IPS DF 4.7 (cell line): ENCODE measurements around the gene TEX22.
A peak's percentile ranks its signal among the peaks of the same experiment; 100 is the strongest.
"Not testable (repeated sequence)": the region's sequence is repeated elsewhere in the genome, so short reads cannot be mapped to it uniquely, and the experiment has no call there.

Source experiments
- DNase-seq: peaks from one replicate; pipeline ENCODE4 v3.0.0-alpha.2; 2013; ENCODE audit warnings: low spot score; ENCODE audit errors: extremely low read depth

Gene TEX22, protein sequence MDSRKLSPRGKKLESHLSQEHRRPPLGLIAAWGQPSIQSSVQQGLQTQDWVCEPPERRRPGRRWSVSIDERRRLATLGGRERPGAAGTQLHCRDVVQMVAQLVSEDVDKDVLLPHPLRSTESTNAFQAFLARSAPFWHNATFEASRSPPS

DNA sequence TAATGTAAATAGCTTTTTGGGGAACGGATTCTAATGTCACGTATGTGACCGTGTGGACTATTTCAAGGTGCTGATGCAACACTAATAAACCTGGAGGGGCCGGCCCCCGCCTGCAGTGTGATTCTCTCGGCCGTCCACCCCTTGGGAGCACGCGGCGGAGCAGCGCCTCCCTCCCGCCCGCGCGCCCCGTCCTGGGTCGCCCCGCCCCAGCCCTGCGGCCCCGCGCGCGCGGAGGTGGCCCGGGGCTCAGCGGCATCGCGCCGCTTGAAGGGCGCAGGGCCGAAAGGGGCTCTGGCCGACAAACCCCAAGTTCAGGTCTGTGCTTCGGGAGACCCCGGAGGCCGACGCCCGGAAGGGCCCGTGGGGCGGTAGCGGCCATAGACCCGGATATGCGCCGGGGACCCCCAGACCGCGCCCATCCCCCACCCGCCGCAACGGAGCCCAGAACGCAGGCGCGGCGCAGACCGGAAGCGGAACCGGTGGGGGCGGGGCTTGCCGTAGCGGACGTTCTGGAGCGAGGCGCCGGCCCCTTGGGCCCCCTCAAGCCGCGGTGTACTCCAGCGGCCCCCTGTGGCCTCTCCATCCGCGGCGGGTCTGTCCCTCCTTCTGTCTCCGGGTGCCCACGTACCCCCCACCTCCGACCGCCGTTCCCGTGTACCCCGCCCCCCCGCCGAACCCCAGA, at the start of gene TEX22:
Gene TEX22, plus strand, starts transcription at position 495 of the 682 bp plus-strand sequence. CDS start 803 bp downstream, outside the sequence.
- DNase-seq = no peak

DNA sequence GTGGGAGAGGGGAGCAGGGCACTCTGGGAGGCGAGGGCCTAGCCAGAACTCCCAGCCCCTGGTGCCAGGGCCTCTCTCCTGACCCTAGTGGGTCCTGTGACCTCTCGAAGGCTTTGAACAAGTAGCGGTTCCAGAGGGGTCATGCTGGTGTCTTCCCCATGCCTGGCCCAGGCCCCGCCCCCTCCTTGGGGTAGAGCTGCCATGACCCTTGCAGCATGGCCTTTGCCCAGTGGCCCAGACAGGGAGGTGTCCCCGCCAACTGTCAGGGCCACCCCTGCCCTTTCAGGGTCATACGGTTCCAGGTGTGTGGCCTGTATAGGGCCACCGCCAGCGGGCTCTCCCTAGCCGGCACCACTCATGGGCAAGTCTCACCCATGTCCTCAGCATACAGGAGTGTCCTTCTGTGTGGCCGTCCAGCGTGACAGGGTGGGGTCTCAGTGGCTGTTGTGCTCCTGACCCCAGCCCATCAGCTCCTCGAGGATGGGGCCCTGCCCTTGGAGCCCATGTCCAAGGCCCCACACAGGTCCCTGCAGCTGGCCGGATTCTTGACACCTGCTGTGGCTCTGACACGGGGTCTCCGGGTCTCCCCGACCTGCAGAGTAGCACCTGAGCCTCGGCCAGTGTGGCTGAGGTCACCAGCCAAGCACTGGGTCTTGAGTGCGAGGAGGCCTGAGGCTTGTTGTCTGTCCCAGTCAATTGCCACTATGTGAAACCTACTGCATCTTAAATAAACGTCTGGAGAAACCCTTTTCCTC, 49.2 kb upstream of the TEX22 start:
- DNase-seq = no peak

DNA sequence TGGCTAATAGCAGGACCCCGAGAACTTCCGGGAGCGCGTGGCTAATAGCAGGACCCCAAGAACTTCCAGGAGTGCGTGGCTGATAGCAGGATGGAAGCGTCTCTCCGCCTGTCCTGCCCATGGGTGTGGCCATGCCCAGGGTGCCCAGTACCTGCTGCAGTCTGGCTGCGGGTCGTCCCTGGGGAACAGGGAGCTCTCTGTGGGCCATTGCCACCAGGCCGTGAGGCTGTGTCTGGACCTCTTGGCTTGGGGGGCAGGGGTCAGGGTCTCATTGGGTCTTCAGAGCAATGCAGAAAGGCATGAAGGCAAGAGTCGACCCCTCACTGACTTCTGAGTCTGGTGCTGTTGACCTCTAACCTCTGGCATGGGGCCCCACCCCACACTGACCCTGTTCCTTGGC, 48.3 kb upstream of the TEX22 start:
- no peak for DNase-seq

DNA sequence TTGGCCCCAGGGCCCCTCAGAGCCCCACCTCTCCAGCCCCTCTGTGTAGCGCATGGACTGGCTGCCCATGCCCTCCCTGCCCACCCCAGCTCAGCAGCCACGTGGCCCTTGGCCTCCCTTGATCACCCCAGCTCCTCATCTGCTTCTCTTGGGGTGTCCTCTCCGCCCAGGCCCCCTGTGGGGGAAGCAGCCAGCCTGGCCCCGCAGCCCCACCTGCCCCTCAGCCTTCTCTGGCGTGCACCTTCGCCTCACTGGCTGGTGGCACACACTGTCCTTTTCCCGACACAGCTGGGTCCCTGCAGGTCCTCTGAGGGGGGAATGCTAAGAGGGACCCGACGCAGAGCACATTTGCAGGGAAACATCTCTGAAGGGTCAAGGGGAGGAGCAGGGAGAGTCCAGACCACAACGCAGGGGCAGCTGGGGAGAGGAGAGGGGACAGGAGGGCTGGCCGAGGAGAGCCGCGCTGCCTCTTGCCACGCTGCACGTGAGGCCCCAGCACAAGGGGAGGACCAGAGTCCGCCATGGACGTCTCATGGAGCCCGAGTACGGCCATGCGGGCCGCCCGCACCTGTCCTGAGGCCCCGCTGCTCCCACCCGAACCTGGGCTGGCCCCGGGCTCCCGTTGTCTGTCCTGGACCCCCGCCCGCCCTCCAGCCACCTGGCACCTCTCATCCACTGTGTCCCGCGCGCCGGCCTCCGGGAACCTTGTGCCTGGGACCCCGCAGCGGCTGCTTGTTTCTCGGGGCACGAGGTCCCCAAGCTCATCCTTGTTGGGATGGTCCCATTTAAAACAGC, 47.7 kb upstream of the TEX22 start:
- no peak for DNase-seq

DNA sequence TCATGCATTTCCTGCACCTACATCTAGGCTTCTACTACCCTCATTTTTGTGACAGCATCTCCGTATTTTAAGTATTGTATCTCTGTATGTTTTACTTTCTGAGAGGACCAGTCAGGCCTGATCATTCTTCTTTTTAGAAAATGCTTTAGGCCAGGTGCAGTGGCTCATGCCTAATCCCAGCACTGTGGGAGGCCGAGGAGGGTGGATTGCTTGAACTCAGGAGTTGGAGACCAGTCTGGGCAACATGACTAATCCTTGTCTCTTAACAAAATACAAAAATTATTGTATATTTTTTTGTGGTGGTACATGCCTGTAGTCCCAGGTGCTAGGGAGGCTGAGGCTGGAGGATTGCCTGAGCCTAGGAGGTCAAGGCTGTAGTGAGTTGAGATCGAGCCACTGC, 46.9 kb upstream of the TEX22 start:
- DNase-seq = no peak

DNA sequence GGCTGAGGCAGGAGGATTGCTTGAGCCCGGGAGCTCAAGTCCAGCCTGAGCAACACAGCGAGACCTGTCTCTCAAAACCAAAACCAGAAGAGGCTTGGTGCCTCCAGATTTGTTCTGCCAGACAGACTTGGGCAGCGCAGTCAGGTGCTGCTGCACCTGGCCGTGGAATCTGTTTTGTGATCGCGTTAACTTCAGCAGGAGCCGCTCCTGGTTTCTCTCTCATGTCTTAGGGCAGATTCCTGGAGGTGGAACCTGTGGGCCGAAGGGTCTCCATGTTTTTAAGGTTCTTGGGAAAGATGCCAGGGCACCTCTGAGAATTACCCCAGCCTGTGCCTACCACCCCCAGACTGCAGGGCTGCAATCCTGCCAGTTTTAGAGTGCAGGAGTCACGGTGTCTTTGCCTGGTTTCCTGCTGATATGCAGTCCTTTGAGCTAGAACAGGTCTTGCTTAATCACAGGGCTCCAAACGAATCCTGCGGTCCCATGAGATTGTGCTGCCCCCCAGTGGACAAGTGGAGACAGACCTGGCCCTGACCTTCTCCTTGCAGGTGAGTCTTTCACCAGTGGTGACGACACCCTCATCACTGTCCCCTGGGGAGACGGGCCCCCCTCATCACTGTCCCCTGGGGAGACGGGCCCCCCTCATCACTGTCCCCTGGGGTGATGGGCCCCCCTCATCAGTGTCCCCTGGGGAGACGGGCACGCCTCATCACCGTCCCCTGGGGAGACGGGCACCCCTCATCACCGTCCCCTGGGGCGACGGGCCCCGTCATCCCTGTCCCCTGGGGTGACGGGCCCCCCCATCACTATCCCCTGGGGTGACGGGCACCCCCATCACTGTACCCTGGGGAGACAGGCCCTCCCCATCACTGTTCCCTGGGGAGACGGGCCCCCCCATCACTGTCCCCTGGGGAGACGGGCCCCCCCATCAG, 46.2 kb upstream of the TEX22 start:
- DNase-seq = peak; percentile 68

DNA sequence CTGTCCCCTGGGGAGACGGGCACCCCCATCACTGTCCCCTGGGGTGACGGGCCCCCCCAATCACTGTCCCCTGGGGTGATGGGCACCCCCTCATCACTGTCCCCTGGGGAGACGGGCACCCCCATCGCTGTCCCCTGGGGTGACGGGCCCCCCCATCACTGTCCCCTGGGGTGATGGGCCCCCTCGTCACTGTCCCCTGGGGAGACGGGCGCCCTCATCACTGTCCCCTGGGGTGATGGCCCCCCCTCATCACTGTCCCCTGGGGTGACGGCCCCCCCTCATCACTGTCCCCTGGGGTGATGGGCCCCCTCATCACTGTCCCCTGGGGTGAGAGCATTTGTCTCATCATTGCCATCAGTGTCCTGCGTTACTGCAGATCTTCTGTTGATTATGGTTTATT, 45.2 kb upstream of the TEX22 start:
- DNase-seq = no peak

DNA sequence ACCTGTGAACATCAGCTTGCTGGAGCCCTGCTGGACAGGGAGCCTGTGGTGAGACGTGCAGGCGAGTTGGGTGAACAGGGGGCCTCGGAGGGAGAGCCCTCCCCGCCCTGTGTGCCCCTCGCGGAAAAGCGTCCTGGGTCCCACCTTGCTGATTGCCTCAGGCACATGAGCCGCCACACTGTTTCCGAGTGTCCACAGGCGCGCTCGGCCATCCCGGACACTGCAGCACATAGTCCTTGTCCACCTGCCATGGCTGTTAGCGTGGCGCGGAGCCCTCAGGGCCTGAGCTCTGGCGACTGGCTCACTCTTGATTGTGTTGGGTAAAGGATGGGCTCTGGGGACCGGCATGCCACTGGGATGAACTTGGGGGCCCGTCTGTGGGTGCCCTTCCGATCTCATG, 43.8 kb upstream of the TEX22 start:
- no peak for DNase-seq

DNA sequence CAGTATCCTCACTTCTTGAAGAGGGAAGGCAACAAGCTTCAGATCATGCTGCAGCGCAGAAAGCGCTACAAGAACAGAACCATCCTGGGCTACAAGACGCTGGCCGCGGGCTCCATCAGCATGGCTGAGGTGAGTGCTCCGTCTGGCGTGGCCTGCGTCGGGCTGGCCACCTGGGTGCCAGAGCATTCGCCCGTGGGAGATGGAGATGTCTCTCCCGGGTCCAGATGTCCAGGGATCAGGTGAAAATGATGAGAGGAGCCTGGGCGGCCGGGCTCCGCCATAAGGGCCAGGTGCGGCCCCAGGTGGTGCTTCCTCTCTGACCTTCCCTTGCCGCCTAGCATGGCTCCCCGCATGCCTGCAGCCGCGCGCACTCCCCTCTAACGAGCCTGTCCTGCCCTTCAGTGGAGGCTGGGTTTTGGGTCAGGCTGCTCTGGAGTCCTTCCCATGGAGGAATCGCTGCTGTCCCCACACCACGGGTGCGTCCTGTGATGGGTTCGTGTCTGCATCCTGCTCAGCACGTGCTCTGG, 43.2 kb upstream of the TEX22 start:
- no peak for DNase-seq

DNA sequence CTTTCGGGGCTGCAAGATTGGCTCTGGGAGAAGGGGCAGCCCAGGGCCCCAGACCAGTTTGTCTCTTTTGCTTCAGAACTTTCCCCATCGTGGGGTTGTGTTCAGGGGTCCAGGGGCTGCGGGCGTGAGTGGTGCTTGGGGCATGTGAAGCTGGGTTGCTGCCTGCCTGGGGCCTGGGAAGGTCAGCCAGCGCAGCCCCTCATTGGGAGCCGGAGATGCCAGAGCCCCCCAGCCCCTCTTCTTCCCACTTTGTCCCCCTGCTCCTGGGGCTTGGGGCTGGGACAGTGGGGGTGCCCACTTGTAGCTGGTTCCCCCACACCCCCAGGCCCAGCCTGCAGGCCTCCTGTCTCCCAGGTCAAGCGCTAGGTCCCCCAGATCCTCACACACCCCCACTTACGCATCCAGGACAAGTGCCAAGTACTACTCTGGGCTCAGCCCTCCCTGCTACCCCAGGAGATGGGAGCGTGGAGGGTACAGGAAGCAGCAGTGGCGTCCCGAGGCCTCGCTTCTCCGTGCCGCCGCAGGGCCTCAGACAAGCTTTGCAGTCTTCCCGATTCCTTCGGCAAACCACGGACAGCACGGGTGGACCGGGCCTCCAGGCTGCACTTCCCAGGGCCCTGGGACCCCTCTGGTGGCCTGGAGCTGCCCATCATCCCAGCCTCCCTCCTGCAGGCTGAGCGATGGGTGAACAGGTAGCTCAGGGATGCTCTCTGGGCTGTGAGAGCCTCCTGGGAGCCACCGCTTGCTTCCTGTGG, 42.3 kb upstream of the TEX22 start:
- no peak for DNase-seq

DNA sequence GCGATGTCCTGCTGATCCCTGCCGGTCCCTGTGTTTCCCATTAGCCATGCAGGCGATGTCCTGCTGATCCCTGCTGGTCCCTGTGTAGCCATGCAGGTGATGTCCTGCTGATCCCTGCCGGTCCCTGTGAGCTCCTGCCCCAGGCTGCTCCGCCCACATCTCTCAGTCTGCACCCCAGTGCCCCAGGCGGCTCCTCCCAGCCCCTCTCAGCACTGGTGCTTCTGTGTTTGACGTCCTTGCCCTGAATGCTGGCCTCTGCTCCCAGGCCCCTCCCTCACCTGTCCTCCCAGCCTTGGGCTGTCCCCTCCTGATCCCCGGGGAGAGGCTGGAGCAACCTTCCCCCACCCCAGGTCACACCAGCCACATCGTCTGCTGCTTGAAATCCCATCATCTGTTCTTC, 41.4 kb upstream of the TEX22 start:
- DNase-seq = no peak

DNA sequence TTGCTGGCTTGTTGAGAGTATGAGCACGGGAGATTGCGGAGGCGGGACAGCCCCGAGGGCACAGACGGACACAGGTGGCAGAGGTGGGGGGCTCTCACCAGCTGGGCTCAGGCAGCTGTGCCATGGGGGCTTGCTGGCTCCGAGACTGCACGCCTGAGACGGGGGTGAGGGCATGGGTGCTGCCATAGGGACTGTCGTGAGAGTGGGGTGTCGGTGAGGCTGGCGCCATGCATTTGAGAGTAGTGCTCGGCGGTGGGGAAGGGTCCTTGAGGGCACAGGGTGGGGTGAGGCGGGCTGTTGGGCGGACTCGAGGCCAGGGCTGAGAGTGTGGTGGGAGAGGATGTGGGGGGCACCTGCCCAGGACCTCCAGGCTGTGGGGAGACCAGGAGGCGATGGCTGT, 40.7 kb upstream of the TEX22 start:
- DNase-seq = no peak

DNA sequence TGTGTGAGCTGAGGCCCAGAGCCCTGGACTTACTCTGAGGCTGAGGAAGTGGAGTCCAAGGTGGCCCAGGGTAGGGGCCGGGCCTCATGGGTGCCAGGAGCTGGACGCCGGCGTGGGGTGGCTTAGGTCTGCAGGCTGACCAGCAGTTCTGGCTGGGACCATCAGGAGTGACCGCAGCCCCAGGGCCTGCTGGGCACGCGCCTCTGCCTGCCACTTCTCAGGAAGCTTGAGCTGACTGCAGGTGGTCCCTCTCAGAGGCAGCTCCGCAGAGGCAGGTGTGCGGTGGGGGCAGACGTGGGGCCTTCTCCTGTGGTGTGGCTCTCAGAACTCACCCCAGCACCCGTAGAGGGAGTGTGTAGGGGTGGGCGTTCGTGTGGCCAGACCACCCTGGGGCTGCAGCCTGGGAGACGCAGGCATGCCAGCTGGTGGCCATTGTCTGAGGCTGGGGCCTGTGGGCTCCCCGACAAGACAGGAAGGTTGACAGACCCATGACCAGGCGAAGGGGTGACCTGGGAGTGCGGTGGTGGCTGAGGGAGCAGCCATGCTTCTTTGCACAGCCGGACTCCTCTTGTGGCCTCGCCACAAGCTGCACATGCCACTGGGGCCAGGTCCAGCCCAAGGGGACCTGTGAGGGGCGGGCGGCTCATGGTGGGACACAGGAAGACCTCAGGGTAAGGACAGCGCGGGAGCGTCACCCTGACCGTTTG, 40.0 kb upstream of the TEX22 start:
- no peak for DNase-seq

DNA sequence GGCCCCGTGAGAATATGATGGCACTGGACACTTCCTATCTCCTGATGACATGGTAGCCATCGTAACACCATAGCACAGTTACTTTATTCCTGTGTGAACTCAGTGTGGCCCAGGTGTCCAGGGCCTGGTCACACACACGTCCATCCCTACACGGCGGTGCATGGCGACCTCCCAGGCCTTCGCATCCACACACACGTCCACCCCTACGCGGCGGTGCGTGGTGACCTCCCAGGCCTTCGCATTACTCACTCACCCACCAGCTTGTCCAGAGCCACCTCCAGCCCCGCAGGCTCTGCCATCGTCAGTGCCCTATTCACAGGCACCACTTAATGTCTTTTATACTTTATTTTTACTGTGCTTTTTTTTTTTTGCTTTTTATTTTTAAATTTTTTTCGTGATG, 39.4 kb upstream of the TEX22 start:
- DNase-seq = no peak

DNA sequence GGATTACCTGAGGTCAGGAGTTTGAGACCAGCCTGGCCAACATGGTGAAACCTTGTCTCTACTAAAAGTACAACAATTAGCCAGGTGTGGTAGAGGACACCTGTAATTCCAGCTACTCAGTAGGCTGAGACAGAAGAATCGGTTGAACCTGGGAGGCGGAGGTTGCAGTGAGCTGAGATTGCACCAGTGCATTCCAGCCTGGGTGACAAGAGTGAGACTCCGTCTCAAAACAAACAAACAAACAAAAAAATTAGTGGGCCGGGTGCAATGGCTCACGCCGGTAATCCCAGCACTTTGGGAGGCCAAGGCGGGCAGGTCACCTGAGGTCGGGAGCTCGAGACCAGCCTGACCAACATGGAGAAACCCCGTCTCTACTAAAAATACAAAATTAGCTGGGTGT, 36.9 kb upstream of the TEX22 start:
- DNase-seq = not testable (repeated sequence)

DNA sequence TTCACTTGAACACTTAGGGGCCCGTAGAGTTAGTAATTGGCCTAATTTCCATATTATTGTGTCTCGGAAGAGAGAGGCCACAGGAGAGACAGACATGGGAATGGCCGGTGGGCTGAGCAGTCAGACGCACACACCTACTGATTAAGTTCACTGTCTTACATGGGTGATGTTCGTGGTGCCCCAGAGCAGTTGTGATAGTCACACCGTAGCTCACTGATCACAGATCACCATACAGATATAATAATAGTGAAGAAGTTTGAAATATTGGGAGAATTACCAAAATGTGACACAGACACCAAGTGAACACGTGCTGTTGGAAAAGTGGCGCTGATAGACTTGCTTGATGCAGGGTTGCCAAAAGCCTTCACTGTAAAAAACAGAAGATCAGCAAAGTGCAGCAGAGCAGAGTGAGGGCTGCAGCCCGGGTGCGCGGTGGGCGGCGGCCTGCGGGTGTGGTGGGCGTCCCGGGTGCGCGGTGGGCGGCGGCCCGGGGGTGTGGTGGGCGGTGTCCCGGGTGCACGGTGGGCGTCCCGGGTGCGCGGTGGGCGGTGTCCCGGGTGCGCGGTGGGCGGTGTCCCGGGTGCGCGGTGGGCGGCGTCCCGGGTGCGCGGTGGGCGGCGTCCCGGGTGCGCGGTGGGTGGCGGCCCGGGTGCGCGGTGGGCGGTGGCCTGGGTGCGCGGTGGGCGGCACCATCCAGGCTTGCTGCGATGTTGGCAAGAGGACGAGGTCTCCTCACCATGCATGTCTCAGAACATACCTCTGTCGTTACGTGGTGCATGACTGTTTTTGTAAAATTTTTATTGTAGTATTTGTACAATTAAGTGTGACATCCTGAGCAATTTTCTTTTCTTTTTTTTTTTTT, 34.3 kb upstream of the TEX22 start:
- DNase-seq = no peak

DNA sequence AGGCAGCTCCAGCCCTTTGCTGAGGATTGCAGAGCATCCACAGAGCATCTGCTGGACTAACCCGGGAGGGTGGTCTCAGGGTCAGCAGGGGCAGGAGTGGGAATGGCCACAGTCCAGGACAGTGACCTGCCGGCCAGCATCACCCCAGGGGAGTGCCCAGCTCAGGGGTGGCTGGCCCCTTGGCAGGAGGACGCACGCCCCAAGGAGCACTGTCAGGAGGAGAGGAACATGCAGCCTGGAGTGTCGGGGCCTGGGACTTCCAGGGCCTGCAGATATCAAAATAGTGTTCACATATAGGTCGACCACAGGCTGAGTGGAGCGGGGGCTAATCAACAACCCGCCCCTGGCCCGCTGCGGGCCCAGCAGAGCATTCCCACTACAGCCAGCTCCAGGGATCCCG, 33.2 kb upstream of the TEX22 start:
- no peak for DNase-seq

DNA sequence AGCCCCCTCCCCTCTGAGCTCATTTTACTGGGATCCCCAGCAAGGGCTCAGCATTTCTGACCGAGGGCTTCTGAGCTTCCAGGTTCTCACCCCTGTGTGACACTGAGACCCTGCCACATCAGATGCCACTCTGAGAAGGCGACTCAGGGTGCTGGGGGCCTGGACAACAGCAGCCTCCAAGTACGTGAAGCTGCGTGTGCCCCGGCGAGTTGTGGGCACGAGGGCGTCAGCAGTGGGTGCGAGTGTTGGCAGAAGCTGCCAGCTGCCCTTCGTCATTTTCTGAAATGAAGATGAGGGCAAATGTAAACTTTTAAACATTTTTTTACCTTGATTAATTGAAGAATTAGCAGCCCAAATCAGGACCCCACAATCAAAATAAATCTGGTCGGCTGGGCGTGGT, 32.7 kb upstream of the TEX22 start:
- no peak for DNase-seq
